AML-193 (cell line): ENCODE results near the gene INO80C.

Source experiments
- DNase-seq, 2 experiments: peaks; one replicate each; lab custom pipeline; 2025; lab: John Stamatoyannopoulos, UW

The INO80C gene

GRCh38 chr18:35430721-35431373 is 66.9 kb downstream of the INO80C start:
- no peak for DNase-seq

- no peak for DNase-seq
Observed at GRCh38 chr18:35426786-35427185, 71.0 kb downstream of the INO80C start.

GRCh38 chr18:35424356-35424755 is 73.4 kb downstream of the INO80C start:
- DNase-seq = no peak

GRCh38 chr18:35422237-35422636 is 75.5 kb downstream of the INO80C start:
- no peak for DNase-seq

- no peak for DNase-seq
Observed at GRCh38 chr18:35418610-35419009, 79.2 kb downstream of the INO80C start.
